ENCODE data around the gene PIP5K1B. TPM values are rescaled to one million over a fixed set of nuclear protein-coding genes. Genes with fewer than 3 reads are reported as not detected.

Gene PIP5K1B
- total RNA-seq, 1 experiment from 2014 or later: 2.5 TPM

- Histone ChIP-seq H2BK5ac (ENCODE audit: insufficient read length, low read length) (no peak overlapping the region), H3K23ac (ENCODE audit: insufficient read length, low read depth, low read length) (no peak overlapping the region), H2BK15ac (ENCODE audit: low read depth, low read length) (no peak overlapping the region), H3K4me2 (ENCODE audit: insufficient read depth, insufficient read length, low read length) (no peak overlapping the region), H2BK20ac (ENCODE audit: low read depth, low read length, poor library complexity, severe bottlenecking) (no peak overlapping the region), H4K20me1 (ENCODE audit: control insufficient read depth, insufficient read depth, insufficient read length) (no peaks in the 10 kb centered on the region), H3K56ac (ENCODE audit: insufficient read length, low read depth, low read length) (no peak overlapping the region), H3K9ac (ENCODE audit: extremely low read depth, insufficient read length, low read length) (no peak overlapping the region), H3K14ac (ENCODE audit: insufficient read depth, low read length) (no peak overlapping the region), H4K8ac (replicated peaks; ENCODE audit: insufficient read length, low read depth, low read length) (no peak overlapping the region), H2BK12ac (ENCODE audit: insufficient read length, low read depth, low read length) (no peak overlapping the region), H3K27ac (ENCODE audit: insufficient read length, low read depth, low read length) (no peak overlapping the region), H2BK120ac (ENCODE audit: low read depth, low read length, poor library complexity, severe bottlenecking) (no peak overlapping the region), H3T11ph (ENCODE audit: low read length) (no peak overlapping the region), H3K18ac (ENCODE audit: insufficient read length, low read depth, low read length) (no peak overlapping the region), H2AFZ (ENCODE audit: low read length) (no peak overlapping the region), H3K9me3 (ENCODE audit: control insufficient read depth, low read depth, low read length) (no peaks in the 10 kb centered on the region), H2AK5ac (ENCODE audit: insufficient read length, low read length) (no peak overlapping the region), H3K4me1 (ENCODE audit: insufficient read depth, low read length) (peaks cover 5% of the 10 kb centered on the region; the same call in 1 of the 2 replicates), H3K23me2 (ENCODE audit: insufficient read length, low read depth, low read length, poor library complexity, severe bottlenecking) (no peaks in the 10 kb centered on the region), H3K79me1 (ENCODE audit: insufficient read depth, low read depth, low read length, poor library complexity, severe bottlenecking) (no peaks in the 10 kb centered on the region), H4K5ac (ENCODE audit: insufficient read length, low read depth, low read length) (no peak overlapping the region), H3K27me3 (ENCODE audit: insufficient read depth, low read length) (no peaks in the 10 kb centered on the region), H3K4ac (ENCODE audit: low read depth, low read length) (no peak overlapping the region), H3K79me2 (ENCODE audit: insufficient read depth, low read length) (no peaks in the 10 kb centered on the region), H4K91ac (ENCODE audit: insufficient read length, low read depth, low read length) (no peak overlapping the region)
- no peak overlapping the region for H3K27ac Mint-ChIP-seq
- H3K4me1 Mint-ChIP-seq: peaks cover 5 to 6% of the 10 kb centered on the region in 2 experiments
- H3K27me3 Mint-ChIP-seq (ENCODE audit: low read depth): no peaks in the 10 kb centered on the region
- no peak overlapping the region for H3K4me3 Mint-ChIP-seq
- TF ChIP-seq CTCF (conservative IDR thresholded peaks at IDR 0.05): no peak
- no peaks in the 10 kb centered on the region; a peak in 1 of 5 replicates for H3K9me3 Mint-ChIP-seq
- DNase-seq: no peak
- WGBS (ENCODE audit: extremely low coverage, insufficient read length, low lambda C conversion rate): no CpG with 5 or more reads among the region's 3 CpGs
- H3K36me3 Mint-ChIP-seq (ENCODE audit: insufficient read depth in 1 of 3, low read depth in 3 of 3): no peaks in the 10 kb centered on the region; a peak in 2 of 7 replicates
Observed at GRCh38 chr9:68883224-68883623, 178.2 kb downstream of the PIP5K1B start.
